Hematopoietic multipotent progenitor cell treated with erythropoietin and hydrocortisone succinate and interleukin-3 and kit ligand, for 8 days (in vitro differentiated cells): Measurements from ENCODE around the gene SPDYA.

Source experiments
- DNase-seq: peaks from one replicate; pipeline ENCODE4 v3.0.0-alpha.2; 2015

The SPDYA gene

DNA sequence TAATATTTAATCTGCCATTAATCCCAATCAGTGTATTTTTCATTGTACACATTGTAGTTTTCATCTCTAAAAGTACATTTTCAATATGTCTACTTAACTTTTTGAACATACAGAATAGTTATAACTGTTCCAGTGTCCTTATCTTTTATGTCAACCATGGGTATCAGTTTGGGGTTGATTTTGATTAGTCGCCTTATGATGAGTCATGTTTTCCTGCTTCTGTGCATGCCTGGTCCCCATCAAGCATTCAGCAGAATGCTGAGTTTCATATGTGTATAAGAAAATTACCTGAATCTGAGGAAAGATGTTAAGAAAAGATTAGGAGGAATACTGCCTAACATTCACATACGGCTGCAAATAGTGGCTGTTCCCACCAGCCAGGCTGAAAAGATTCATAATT lies 17.7 kb downstream of the SPDYA start:
- peak; percentile 44 for DNase-seq

DNA sequence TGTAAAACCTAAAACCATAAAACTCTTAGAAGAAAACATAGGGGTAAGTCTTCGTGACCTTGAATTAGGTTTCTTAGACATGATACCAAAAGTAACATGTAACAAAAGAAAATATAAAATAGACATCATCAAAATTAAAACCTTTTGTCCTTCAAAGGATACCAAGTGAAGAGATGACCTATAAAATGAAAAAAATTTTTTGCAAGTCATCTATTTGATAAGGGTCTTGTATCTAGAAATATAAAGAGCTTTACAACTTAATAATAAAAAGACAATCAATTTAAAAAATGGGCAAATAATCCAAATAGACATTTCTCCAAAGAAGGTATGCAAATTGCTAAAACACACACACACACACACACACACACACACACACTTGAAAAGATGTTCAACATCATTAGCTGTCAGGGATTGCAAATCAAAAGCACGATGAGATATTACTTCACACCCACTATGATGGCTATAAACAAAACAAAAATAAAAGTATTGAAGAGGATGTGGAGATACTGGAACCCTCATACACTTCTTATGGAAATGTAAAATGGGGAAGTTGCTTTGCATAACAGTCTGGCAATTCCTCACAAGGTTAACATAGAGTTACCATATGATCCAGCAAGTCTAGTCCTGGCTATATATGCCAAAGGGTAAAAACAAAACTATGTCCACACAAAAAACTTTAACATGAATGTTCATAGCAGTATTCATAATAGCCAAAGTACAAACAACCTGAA lies 23.3 kb downstream of the SPDYA start:
- no peak for DNase-seq

DNA sequence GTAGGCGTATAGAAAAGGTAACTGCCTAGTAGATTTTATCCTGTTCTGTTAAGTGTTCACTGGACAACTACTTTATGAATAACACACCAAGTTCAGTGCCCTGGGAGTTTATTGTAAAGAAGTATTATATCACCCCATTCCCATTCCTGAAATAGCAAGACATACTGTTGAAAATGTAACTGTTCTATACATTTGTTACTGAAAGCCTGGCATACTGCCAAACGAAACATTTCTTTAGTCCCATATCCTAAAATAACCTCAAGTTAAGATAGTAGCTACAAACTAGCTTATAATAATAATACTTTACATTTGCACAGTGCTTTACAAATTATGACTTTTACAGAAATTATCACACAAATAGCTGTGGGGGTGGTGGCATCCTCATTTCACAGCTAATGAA lies 25.1 kb downstream of the SPDYA start:
- no peak for DNase-seq

DNA sequence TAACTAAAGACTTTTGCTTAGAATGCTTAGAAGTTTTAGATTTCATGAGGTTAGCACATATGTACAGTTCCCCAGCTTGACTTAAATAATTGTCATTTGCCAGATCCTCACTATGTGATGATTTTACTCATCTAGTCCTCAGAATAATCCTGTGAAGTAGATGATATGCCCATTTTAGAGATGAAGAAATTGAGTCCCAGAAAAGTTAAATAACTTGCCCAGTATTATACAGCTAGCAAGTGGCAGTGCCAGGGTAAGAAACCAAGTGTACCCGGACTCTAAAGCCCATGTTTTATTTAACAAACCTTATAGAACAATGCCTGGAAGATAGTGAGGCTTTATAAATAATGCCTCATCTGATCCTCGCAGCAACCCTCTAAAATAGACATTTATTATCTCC lies 28.3 kb downstream of the SPDYA start:
- no peak for DNase-seq

DNA sequence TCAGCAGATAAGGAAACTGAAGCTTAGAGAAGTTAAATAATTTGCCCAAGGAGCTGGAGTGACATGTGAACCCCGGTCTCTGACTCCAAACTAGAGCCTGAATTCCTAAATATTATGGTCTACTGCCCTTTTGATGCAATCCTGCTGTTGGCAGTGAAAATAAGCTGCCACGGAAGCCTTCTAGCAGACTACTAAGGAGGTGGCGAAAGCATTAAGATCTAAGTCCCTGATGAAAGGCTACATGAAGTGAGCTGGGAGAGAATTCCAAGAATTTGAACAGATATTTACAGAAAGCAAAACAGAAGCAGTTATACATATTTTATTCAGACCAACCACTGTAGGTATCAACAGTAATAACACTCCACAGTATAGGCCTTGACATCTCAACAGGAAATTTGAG lies 31.4 kb downstream of the SPDYA start:
- no peak for DNase-seq

DNA sequence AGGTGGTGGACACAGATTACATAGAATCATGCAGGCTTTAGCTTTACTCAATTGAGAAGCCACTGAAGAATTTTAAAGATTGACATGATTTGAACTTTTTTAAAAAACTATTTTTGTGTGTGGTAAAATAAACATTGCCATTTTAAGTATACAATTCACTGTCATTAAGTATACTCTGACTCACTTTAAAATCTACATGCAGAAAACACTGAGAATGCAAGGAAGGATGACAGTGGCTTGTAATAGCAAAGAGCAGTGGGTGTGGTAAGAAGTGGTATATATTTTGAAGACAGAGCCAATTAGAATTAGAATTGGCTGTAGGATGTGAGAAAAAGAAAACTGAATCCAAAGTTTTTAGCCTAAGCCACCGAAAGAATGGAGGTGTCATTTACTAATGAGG lies 44.6 kb downstream of the SPDYA start:
- no peak for DNase-seq

DNA sequence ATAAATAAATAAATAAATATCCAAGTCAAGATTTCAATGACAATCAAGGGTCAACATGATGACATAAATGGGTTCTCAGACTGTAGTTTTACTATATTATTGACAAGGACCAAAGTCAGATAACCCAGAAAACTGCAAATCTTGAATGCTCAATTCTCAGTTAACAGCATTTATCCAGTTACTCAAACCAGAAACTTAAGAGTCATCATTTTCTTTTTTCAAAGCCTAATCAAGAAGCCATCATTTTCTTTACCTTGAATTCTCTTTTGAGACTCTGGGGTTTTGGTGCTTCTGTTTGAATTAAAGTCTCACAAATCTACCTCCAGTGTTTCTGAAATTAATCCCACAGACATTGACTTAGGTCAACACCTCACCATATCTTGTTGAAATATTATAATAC lies 45.3 kb downstream of the SPDYA start:
- DNase-seq, result no peak

DNA sequence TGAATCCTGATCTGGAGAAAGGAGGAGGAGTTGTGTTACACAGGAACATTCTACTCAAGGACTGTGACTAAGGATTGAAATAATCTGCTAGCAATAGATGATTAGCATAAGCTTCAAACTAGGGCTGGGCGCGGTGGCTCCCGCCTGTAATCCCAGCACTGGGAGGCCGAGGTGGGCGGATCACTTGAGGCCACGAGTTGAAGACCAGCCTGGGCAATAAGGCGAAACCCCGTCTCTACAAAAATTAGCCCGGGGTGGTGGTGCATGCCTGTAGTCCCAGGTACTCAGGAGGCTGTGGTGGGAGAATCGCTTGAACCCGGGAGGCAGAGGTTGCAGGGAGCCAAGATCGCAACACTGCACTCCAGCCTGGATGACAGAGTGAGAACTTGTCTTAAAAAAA lies 58.0 kb downstream of the SPDYA start:
- no peak for DNase-seq

DNA sequence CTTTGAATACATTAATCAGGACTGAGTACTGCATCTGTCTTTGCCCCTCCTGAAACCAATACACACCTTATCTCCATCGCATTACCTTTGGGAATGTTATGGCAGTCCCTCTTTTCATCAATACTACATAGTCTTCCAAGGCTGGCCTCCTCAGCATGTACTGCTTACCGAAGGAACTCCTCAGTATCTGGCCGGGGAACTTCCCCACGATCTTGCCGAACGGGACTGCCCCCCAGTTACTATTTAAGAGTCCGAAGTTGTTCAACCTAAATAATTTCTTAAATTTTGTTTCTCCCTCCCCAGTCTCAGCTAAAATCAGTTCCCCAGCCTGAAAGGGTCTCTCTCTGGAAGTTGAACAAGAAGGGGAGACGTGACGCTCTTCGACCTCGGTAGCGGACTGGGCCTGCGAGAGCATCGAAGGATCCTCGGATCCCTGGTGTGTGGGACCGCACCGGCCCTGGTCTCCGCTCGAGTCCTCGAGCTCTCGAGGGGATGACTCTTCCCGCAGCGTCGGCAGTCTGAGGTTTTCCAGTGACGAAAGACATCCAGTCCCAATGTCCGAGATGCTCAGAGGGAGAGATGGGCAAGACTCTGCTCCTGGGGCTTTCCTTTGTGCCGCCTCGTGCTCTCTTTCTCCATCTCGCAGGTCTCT lies 59.0 kb downstream of the SPDYA start:
- no peak for DNase-seq

DNA sequence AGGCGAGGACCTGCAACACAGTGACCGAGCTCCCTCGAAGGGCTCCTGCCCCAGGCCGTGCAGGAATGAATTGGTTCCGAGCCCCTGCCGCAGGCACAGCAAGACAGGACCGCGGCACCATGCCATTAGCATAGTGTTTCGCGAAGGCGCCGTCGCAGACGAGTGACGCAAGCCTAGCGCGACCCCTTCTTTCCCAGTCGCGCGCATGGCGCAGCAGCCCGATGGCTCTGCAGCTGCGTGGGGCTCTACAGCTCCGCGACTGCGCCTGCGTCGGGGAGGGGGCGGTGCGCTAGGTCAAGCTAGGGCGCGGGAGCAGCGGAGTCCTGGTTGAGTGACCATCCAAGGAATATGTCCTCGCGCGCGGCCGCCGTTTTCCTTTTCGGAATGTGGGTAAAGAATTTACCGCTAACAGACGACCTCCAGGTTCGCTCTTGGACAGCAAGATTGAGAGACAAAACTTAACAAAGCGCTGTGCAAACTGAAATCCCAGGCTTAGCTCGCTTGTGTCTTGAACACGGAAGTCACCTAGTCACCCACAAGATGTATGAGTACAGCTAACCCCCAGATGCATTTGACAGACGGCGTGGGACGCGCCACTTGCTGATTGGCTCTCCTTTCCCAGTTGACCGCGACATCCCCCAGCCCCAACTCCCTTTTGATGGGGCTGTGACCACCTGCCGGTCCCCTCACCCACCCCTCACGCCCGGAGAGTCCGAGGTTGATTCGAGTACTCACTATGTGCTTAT lies 59.7 kb downstream of the SPDYA start, which contains the start of gene TRMT61B:
Gene TRMT61B (minus strand): TSS at position 164 of the 746 bp plus-strand sequence. CDS start 32 bp downstream, at position 132.
- DNase-seq, result peak; percentile 94

DNA sequence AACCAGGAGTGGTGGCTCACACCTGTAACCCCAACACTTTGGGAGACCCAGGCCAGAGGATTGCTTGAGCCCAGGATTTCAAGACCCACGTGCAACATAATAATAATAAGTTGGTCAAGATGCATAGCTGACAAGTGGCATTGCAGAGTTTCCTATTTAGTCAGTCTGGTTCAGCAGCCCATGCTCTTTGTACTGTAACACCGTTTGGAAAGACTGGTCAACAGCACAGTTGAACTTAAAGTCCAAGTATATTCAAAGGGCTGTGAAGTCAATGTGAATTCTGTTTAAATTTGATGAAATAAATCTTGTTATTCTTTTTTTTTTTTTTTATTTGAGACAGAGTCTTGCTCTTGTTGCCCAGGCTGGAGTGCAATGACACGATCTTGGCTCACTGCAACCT lies 61.0 kb downstream of the SPDYA start:
- DNase-seq, result no peak

DNA sequence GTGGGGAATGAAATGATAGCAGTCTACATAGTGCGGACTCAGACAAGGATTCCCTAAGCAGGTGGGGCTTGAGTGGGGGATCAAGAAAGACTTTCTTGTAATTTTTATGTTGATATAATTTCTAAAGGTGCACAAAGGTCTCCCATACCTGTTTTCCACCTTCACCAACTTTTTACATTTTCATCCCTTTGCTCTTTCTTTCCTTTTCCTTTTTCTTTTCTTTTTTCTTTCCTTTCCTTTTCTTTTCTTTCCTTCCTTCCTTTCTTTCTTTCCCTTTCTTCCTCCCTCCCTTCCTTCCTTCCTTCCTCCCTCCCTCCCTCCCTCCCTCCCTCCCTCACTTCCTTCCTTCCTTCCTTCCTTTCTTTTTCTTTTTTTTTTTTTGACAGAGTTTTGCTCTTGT lies 69.6 kb downstream of the SPDYA start:
- no peak for DNase-seq

DNA sequence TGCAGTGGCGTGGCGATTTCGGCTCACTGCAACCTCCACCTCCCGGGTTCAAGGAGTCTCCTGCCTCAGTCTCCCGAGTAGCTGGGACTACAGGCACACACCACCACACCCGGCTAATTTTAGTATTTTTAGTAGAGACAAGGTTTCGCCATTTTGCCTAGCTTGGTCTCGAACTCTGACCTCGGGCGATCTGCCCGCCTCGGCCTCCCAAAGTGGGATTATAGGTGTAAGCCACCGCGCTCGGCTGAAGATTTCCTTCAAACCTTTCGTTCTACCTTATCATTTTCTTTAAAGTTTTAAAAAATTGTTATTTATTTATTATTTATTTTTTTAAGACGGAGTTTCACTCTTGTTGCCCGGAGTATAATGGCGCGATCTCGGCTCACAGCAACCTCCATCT lies 82.9 kb downstream of the SPDYA start:
- DNase-seq, result no peak

DNA sequence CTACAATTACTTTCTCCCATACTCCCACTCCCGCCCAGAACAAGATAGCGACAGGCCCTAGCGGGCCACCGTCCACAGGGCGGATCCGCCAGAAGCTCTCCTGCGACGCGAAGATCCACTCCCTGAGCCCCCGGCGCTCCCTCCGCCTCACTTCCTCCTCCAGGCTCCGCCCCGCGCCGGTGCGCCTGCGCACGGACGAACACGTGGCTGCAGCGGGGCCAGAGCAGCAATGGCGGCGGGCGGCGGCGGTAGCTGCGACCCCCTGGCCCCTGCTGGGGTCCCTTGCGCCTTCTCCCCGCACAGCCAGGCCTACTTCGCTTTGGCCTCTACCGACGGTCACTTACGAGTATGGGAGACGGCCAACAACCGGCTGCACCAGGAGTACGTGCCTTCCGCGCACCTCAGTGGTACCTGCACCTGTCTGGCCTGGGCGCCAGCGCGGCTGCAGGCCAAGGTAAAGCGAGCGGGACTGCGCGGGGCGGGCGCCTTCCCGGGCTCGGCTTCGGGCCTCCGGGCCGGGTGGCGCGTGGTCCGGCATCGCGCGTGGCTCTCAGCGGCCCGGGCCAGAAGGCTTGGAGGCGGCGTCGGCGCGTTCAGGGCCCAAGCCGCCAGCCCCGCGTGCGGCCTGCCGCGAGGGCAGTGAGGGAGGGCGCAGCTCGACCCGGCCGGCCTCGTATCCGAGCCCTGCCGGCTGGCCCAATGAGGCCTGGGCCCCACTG lies 84.0 kb downstream of the SPDYA start, which contains the start of gene WDR43:
Gene WDR43 (plus strand): TSS at position 198 of the 719 bp plus-strand sequence. CDS start 32 bp downstream, at position 230.
- peak; percentile 99 for DNase-seq

DNA sequence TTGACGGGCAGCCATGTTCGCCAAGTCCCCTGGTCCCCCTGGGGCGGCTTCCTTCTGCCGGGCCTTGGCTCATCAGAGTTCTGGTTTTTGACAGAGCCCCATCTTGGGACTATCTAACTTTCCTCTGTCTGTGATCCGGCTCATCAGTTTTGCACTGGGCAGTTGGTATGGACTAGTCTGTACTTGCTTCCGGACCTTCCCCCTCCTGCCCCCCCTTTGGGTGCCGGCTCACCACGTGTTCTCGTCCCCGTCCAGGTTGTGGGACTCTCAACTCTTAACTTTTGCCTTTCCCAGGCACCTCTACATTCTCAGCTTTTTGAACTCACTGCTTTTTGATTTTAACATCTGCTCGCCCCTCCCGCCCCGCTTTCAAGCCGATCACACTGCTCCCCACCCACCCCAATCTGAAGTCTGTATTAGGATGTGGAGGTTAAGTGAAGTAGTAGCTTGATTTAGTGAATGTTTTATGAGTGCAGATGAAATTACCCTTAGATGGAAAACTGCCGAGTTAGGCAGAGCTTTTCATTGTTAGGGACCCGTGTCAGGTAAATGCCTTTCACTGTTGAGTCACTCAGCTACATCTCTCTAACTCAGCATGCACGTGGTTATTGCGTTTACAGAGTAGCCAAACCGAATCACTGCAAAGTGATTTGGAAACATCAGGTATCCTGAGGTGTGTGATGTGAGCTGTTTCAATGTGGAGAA lies 84.7 kb downstream of the SPDYA start:
- peak; percentile 61 for DNase-seq

DNA sequence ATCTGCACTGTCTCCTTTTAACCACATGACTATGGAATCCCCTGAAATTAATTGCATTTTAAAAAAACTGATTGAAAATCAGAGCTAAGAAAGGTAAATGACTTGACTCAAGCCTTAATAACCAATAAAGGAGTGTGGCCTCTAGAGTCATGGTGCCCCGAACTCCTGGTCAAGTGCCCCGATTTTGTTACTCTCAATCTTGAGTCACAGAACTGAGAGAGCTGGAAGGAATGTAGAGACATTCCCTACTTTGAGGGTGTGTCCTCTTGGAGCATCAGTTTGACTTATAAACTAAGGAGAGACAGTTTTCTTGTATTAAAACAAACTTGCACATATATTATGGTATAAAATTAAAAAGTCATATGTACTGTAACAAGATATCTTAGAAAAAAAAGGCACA lies 86.3 kb downstream of the SPDYA start:
- DNase-seq, result no peak

DNA sequence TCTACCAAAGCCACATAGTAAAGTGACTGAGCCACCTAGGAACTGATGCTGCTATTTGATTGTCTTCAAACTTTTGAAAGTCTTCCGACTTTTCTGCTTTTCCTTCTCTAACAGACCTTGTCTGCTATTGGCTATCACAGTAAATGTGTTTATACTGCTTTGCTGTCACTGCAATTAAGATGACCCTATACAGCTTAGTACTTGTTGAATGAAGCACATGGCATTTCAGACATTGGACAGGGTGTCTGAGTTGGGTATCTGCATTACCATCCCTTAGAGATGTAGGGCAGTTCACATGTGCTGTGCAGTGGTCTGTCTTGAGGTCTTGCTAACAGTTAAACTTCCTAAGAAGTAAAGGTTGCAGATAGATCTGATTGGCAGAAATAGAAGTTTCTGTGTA lies 87.4 kb downstream of the SPDYA start:
- peak; percentile 39 for DNase-seq
